ENCODE data around the gene FMOD.

Gene FMOD

GRCh38 chr1:203369666-203370065 lies 18.7 kb upstream of the FMOD start:
- Histone ChIP-seq H3K4me1 (ENCODE audit: insufficient read depth, low read length) (no peaks in the 10 kb centered on the region), H2AFZ (ENCODE audit: low read depth, low read length) (no peak overlapping the region), H3K36me3 (ENCODE audit: insufficient read depth, low read length) (no peaks in the 10 kb centered on the region), H3K4me3 (ENCODE audit: low read length) (no peak overlapping the region), H3K9me3 (ENCODE audit: low read length) (peaks cover 2% of the 10 kb centered on the region), H3K27me3 (ENCODE audit: insufficient read depth, low read length) (peaks cover 5% of the 10 kb centered on the region)

- Histone ChIP-seq H3K9me3 (ENCODE audit: low read length) (peaks cover 2% of the 10 kb centered on the region), H3K4me1 (ENCODE audit: insufficient read depth, low read length) (no peaks in the 10 kb centered on the region), H3K4me3 (ENCODE audit: low read length) (no peak overlapping the region), H2AFZ (ENCODE audit: low read depth, low read length) (no peak overlapping the region), H3K27me3 (ENCODE audit: insufficient read depth, low read length) (peaks cover 4% of the 10 kb centered on the region), H3K36me3 (ENCODE audit: insufficient read depth, low read length) (no peaks in the 10 kb centered on the region)
These were observed 17.9 kb upstream of the FMOD start for GRCh38 chr1:203368624-203369451.

DNA sequence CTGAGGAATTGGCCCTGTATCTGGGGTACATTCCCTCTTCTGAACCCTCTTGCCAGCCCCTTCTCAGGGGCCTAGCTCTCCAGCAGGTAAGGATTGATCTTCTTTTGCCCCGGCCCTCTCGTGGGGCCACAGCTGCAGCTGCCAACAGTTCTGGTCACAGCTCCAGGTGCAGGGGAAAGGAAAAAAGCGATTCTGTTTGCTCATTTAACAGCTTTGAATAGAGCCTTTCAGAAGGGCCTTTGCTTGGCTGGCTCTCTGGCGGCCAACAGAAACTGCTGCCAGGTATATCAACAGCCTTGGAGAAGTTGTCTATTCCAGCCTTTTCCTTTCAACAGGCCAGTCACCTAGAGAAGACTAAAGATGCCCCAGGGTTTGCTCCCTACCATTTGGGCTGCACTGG lies 16.1 kb upstream of the FMOD start:
- H3K4me3 ChIP-seq (ENCODE audit: low read length), result no peak overlapping the region
- no peaks in the 10 kb centered on the region for H3K4me1 ChIP-seq (ENCODE audit: insufficient read depth, low read length)
- H3K36me3 ChIP-seq (ENCODE audit: insufficient read depth, low read length), result no peaks in the 10 kb centered on the region
- H2AFZ ChIP-seq (ENCODE audit: low read depth, low read length), result no peak overlapping the region
- H3K27me3 ChIP-seq (ENCODE audit: insufficient read depth, low read length), result peaks cover 3% of the 10 kb centered on the region
- peaks cover 2% of the 10 kb centered on the region for H3K9me3 ChIP-seq (ENCODE audit: low read length)

DNA sequence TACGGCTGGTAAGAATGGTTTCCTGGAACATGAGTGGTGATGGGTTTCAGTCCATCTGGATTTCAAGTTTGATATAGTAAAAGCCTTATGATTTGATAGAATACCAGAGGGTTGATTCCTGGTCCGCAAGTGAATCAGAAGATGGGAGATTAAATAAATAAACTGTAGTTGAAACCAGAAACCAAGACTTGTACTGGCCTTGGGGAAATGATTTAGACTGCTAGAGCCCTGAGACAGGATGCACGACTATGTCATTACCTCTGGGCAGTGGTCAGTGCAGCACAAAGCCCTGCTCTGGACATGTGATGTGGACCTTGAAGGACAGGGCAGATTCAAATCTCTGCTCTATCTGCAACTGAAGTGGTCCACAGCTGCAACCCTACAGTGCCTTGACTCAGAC lies 15.6 kb upstream of the FMOD start:
- Histone ChIP-seq H3K4me3 (ENCODE audit: low read length) (no peak overlapping the region), H3K36me3 (ENCODE audit: insufficient read depth, low read length) (no peaks in the 10 kb centered on the region), H3K4me1 (ENCODE audit: insufficient read depth, low read length) (no peaks in the 10 kb centered on the region), H2AFZ (ENCODE audit: low read depth, low read length) (no peak overlapping the region), H3K27me3 (ENCODE audit: insufficient read depth, low read length) (peaks cover 8% of the 10 kb centered on the region), H3K9me3 (ENCODE audit: low read length) (peaks cover 2% of the 10 kb centered on the region)

- Histone ChIP-seq H3K36me3 (ENCODE audit: insufficient read depth, low read length) (no peaks in the 10 kb centered on the region), H3K9me3 (ENCODE audit: low read length) (peaks cover 2% of the 10 kb centered on the region), H3K4me1 (ENCODE audit: insufficient read depth, low read length) (no peaks in the 10 kb centered on the region), H3K4me3 (ENCODE audit: low read length) (no peak overlapping the region), H3K27me3 (ENCODE audit: insufficient read depth, low read length) (peaks cover 21% of the 10 kb centered on the region), H2AFZ (ENCODE audit: low read depth, low read length) (no peak overlapping the region)
These were observed 13.9 kb upstream of the FMOD start for GRCh38 chr1:203364806-203365205.

DNA sequence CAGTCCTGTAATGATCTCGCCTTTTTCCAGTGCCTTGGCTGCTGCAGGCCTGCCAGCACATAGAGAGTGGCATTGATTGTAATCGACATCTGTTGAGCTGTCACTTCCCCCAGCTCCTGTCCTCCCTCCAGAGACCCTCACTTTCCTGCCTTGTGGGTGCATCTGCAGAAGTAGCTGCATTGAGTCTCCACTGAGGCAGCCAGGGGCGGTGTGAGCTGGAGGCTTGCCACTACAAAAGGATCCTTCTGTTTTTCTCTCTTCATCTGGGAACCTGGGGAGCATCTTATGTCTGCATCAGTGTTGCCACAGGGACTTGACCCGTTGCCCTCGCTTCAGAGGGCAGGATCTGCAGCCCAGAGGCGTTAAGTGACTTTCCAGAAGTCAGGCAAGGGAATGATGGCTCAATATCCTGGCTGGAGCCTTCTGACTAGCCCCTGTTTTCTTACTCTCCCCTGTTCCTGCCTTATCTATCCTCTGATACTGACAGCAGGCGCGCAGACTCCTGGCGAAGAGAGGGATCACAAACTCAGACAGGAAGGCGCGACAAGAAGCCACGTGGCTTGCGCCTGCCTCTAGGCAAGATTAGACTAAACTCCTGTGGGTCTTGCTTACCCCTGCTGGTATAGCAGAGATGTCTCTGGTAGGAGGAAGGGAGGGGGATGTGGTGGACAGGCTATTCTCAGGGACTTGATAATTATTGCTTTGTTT lies 13.3 kb upstream of the FMOD start:
- no peaks in the 10 kb centered on the region for H3K4me1 ChIP-seq (ENCODE audit: insufficient read depth, low read length)
- no peak overlapping the region for H2AFZ ChIP-seq (ENCODE audit: low read depth, low read length)
- peaks cover 2% of the 10 kb centered on the region for H3K9me3 ChIP-seq (ENCODE audit: low read length)
- H3K4me3 ChIP-seq (ENCODE audit: low read length), result no peak overlapping the region
- H3K27me3 ChIP-seq (ENCODE audit: insufficient read depth, low read length), result peaks cover 21% of the 10 kb centered on the region
- H3K36me3 ChIP-seq (ENCODE audit: insufficient read depth, low read length), result no peaks in the 10 kb centered on the region

GRCh38 chr1:203362720-203363025 lies 11.8 kb upstream of the FMOD start:
- peaks cover 26% of the 10 kb centered on the region for H3K27me3 ChIP-seq (ENCODE audit: insufficient read depth, low read length)
- H3K9me3 ChIP-seq (ENCODE audit: low read length), result peaks cover 2% of the 10 kb centered on the region
- H2AFZ ChIP-seq (ENCODE audit: low read depth, low read length), result no peak overlapping the region
- no peaks in the 10 kb centered on the region for H3K36me3 ChIP-seq (ENCODE audit: insufficient read depth, low read length)
- no peak overlapping the region for H3K4me3 ChIP-seq (ENCODE audit: low read length)
- no peaks in the 10 kb centered on the region for H3K4me1 ChIP-seq (ENCODE audit: insufficient read depth, low read length)

DNA sequence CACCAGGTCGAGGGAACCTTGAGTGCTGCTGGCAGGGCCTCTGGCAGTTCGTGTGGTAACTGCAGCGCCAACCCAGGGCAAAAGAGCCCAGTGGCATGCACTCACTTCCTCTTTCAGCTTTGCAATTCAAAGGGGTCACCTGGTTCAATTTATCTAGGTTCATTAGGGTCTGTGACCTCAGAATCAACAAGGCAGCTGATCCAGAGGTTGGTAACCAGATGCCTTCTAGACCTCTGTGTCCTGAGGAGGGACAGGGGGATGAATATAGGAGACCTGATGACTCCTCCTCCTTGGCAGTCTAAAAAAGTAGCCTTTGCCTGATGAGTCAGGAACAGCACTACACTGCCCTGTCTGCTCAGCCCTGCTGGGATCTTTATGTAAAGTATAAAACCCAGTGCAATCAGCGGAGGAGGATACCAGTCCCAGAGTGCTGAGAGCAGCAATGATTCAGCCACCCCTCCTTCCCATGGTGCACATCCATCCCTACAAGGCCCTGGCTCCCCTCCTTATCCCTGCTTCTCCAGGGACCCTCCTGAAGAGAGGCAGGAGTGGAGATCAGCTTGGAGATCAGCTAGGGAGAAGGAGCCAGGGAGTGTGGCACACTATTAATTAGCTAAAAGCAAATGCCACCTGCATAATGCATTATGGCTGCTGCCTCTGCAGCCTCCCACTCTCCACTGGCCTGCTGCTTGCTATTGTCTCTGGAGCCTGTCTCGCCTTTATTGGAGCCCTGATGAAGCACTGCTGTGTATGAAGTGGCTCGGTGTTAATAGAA lies 11.2 kb upstream of the FMOD start:
- no peak overlapping the region for H3K4me3 ChIP-seq (ENCODE audit: low read length)
- H3K36me3 ChIP-seq (ENCODE audit: insufficient read depth, low read length), result no peaks in the 10 kb centered on the region
- H3K4me1 ChIP-seq (ENCODE audit: insufficient read depth, low read length), result no peaks in the 10 kb centered on the region
- H2AFZ ChIP-seq (ENCODE audit: low read depth, low read length), result no peak overlapping the region
- H3K9me3 ChIP-seq (ENCODE audit: low read length), result peaks cover 2% of the 10 kb centered on the region
- H3K27me3 ChIP-seq (ENCODE audit: insufficient read depth, low read length), result peaks cover 26% of the 10 kb centered on the region

DNA sequence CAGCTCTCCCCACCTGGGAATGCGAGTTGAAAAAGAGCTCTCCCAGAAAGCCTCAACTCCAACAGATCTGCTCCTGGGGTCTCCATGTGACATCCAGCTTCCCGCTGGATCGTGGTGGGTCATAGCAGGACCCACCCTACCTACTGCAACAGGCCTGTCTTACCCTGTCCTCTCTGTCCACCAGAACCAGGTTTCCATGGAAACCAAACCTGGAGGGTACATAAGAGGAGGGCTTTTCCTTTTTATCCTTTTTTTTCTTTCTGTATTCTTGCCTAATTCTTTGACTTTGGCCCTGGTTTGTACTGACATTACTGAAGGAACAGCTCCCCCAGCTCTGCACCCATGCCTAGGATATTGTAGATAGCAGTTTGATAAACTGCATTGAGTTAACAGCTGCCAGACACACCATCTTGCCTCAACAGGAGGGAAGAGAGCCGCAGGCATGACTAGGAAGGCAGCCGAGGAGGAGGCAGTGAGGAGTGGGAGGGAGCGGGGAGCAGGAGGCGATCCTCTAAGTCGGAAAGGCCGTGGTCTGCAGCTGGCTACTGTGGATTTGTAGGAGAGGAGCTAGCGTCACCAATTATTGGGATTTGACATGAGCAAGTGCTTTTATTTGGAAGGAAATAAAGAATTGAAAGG lies 9.7 kb upstream of the FMOD start:
- no peaks in the 10 kb centered on the region for H3K36me3 ChIP-seq (ENCODE audit: insufficient read depth, low read length)
- H3K27me3 ChIP-seq (ENCODE audit: insufficient read depth, low read length), result peaks cover 26% of the 10 kb centered on the region
- H3K9me3 ChIP-seq (ENCODE audit: low read length), result no peaks in the 10 kb centered on the region
- H2AFZ ChIP-seq (ENCODE audit: low read depth, low read length), result no peak overlapping the region
- no peak overlapping the region for H3K4me3 ChIP-seq (ENCODE audit: low read length)
- no peaks in the 10 kb centered on the region for H3K4me1 ChIP-seq (ENCODE audit: insufficient read depth, low read length)

DNA sequence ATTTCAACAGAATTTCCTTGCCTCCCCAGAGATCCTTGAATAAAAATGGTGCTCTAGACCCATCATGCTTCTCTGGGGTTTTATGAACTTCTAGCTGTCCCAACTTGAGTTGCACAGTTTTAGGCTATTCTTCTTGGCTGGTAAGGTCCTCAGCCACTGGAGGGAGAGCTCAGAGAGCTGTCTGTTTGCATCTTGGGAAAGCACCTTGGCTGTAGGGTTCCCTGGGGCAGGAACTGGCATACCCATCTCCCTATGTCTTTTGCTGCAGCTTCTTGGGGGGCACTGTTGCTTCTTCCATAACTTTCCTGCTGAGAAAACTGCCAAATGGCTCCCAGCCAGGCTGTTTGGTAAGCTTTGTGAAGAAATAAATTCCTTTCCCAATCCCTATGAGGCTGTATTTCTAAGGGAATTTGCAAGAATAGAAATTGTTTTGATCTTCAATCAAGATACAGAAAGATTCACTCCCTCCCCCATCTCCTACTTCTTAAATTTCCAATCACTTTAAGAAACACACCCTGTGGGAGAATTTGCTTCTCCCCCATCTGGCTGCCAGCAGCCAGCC lies 8.2 kb upstream of the FMOD start:
- no peaks in the 10 kb centered on the region for H3K4me1 ChIP-seq (ENCODE audit: insufficient read depth, low read length)
- no peak overlapping the region for H3K4me3 ChIP-seq (ENCODE audit: low read length)

DNA sequence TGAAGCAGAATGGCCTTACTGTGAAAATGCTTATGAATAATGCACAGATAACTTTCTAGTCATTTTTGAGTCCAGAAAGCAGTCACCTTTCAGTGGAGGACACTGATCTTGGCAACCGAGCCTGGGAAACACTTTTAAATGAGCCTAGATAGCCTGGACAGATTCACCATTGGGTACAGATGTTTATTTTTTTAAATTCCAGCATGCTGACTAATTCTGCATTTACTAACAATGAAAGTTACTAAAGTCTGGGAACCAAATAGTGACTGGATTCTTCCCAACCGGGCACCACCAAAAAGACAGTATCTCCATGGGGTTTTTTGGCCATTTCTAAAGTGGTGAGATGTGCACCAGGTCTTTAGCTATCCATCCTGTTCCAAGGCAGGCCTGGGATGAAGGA lies 3.3 kb upstream of the FMOD start:
- peaks cover 22% of the 10 kb centered on the region for H3K27me3 ChIP-seq (ENCODE audit: insufficient read depth, low read length)
- H2AFZ ChIP-seq (ENCODE audit: low read depth, low read length), result no peak overlapping the region
- no peaks in the 10 kb centered on the region for H3K9me3 ChIP-seq (ENCODE audit: low read length)
- no peaks in the 10 kb centered on the region for H3K36me3 ChIP-seq (ENCODE audit: insufficient read depth, low read length)
- H3K4me3 ChIP-seq (ENCODE audit: low read length), result no peak overlapping the region
- H3K4me1 ChIP-seq (ENCODE audit: insufficient read depth, low read length), result no peaks in the 10 kb centered on the region

More for the DNA sequence above, 8.2 kb upstream of the FMOD start:
- H2AFZ ChIP-seq (ENCODE audit: low read depth, low read length), result no peak overlapping the region
- no peaks in the 10 kb centered on the region for H3K36me3 ChIP-seq (ENCODE audit: insufficient read depth, low read length)
- peaks cover 29% of the 10 kb centered on the region for H3K27me3 ChIP-seq (ENCODE audit: insufficient read depth, low read length)
- H3K9me3 ChIP-seq (ENCODE audit: low read length), result no peaks in the 10 kb centered on the region

GRCh38 chr1:203353486-203353885 lies 2.6 kb upstream of the FMOD start:
- Histone ChIP-seq H3K27me3 (ENCODE audit: insufficient read depth, low read length) (peaks cover 15% of the 10 kb centered on the region), H3K4me3 (ENCODE audit: low read length) (no peak overlapping the region)

More at GRCh38 chr1:203353486-203353885, 2.6 kb upstream of the FMOD start:
- Histone ChIP-seq H3K4me1 (ENCODE audit: insufficient read depth, low read length) (no peaks in the 10 kb centered on the region), H3K36me3 (ENCODE audit: insufficient read depth, low read length) (no peaks in the 10 kb centered on the region), H2AFZ (ENCODE audit: low read depth, low read length) (no peak overlapping the region), H3K9me3 (ENCODE audit: low read length) (no peaks in the 10 kb centered on the region)

Measured in neuron (in vitro differentiated cells).